ENCODE results near the gene FILIP1.

FILIP1 gene

DNA sequence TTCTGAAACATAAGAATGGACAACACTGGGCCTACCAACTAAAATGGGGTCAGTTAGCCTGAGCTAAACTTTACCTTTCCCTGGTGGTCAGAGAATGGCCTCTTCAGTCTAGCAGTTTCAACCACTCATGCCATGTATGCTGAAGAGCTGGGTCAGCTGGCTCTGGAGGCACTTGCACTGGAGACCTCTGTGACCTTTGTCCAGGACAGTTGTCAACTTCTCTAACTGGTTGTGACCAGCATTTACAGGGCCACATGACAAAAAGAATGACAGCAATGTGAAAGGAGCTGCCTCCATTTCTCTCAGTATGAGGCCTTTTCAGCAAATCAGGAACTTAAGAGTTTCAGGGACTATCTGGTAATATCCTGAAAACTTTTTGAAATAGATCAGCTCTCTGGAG is 149.1 kb downstream of the FILIP1 start:
- Histone ChIP-seq H3K4me3 (replicated peaks; ENCODE audit: insufficient read depth, low read length) (no peak overlapping the region), H3K27me3 (ENCODE audit: insufficient read depth, poor library complexity, severe bottlenecking) (peaks cover 13% of the 10 kb centered on the region), H3K27ac (replicated peaks) (no peak overlapping the region)
- TF ChIP-seq, protein P1, sequence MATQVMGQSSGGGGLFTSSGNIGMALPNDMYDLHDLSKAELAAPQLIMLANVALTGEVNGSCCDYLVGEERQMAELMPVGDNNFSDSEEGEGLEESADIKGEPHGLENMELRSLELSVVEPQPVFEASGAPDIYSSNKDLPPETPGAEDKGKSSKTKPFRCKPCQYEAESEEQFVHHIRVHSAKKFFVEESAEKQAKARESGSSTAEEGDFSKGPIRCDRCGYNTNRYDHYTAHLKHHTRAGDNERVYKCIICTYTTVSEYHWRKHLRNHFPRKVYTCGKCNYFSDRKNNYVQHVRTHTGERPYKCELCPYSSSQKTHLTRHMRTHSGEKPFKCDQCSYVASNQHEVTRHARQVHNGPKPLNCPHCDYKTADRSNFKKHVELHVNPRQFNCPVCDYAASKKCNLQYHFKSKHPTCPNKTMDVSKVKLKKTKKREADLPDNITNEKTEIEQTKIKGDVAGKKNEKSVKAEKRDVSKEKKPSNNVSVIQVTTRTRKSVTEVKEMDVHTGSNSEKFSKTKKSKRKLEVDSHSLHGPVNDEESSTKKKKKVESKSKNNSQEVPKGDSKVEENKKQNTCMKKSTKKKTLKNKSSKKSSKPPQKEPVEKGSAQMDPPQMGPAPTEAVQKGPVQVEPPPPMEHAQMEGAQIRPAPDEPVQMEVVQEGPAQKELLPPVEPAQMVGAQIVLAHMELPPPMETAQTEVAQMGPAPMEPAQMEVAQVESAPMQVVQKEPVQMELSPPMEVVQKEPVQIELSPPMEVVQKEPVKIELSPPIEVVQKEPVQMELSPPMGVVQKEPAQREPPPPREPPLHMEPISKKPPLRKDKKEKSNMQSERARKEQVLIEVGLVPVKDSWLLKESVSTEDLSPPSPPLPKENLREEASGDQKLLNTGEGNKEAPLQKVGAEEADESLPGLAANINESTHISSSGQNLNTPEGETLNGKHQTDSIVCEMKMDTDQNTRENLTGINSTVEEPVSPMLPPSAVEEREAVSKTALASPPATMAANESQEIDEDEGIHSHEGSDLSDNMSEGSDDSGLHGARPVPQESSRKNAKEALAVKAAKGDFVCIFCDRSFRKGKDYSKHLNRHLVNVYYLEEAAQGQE (IDR thresholded peaks at IDR 0.05; ENCODE audit: insufficient replicate concordance, low read depth), result no peak
- TF ChIP-seq, protein P2, sequence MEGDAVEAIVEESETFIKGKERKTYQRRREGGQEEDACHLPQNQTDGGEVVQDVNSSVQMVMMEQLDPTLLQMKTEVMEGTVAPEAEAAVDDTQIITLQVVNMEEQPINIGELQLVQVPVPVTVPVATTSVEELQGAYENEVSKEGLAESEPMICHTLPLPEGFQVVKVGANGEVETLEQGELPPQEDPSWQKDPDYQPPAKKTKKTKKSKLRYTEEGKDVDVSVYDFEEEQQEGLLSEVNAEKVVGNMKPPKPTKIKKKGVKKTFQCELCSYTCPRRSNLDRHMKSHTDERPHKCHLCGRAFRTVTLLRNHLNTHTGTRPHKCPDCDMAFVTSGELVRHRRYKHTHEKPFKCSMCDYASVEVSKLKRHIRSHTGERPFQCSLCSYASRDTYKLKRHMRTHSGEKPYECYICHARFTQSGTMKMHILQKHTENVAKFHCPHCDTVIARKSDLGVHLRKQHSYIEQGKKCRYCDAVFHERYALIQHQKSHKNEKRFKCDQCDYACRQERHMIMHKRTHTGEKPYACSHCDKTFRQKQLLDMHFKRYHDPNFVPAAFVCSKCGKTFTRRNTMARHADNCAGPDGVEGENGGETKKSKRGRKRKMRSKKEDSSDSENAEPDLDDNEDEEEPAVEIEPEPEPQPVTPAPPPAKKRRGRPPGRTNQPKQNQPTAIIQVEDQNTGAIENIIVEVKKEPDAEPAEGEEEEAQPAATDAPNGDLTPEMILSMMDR (IDR thresholded peaks at IDR 0.05; ENCODE audit: insufficient read depth, low read length), result no peak
- TF ChIP-seq POLR2AphosphoS5 (IDR thresholded peaks at IDR 0.05; ENCODE audit: low read depth) (no peak), GABPA (IDR thresholded peaks at IDR 0.05; ENCODE audit: low read depth) (no peak), SPI1 (IDR thresholded peaks at IDR 0.05; ENCODE audit: borderline replicate concordance, low read depth) (no peak)
- DNase-seq (ENCODE audit: low read depth in 1 of 2, low spot score in 1 of 2), result no peak

DNA sequence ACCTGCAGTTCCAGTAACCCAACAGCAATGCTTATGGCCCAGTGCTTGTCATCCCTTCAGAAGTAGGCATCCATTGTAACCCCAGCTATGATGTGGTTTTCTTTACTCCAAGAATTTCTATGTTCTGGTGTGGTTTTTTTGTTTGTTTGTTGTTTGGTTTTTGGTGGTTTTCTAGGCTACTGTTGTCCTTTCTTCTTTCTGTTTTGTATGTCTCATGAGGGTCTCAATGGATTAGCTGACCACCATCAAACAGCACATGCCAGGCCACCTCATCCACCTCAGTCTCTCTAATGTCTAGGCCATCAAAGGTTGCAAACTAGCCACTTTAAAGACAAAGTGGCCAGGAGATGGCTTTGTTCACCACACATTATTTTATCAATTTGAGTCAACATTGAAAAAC is 149.6 kb downstream of the FILIP1 start:
- H3K27ac ChIP-seq (replicated peaks), result no peak overlapping the region
- TF ChIP-seq GABPA (IDR thresholded peaks at IDR 0.05; ENCODE audit: low read depth) (no peak), POLR2AphosphoS5 (IDR thresholded peaks at IDR 0.05; ENCODE audit: low read depth) (no peak), SPI1 (IDR thresholded peaks at IDR 0.05; ENCODE audit: borderline replicate concordance, low read depth) (no peak)
- TF ChIP-seq, protein P1 (IDR thresholded peaks at IDR 0.05; ENCODE audit: insufficient replicate concordance, low read depth), result no peak
- TF ChIP-seq, protein P2 (IDR thresholded peaks at IDR 0.05; ENCODE audit: insufficient read depth, low read length), result no peak
- H3K27me3 ChIP-seq (ENCODE audit: insufficient read depth, poor library complexity, severe bottlenecking), result peaks cover 9% of the 10 kb centered on the region

DNA sequence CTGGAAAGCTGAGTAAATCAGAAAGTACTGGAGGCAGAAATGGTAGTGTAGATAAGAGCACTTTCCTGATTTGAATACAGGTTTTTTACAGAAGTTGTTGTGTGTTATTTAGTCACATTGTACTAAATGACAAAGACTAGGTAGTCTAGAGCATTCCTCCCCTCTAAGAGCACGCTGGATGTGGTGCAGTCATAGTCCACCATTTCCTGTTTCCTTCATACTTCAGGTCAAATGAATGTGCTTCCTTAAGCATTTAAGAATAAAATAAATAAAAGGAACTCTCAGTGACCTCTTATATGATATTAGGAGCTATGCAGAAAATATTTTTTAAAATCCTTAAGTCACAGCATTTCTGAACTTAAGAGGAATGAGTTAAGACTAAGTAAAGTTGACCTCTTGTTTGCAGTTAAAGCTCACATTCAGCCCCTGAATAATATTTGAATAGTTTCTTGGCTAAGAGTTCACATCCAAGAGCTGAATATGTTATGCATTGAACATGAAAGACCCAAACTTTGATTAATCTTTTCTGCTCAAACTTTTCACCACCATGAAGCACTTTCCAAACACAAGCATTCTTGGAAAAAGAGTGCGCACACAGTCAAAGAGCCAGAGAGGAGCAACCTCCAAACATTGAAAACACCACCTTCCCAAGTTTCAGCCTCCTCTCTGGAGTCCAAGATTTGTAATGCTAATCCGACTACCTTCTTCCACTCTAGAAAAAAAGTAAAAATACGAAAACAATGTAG is 155.6 kb downstream of the FILIP1 start:
- no peak overlapping the region for H3K27ac ChIP-seq (replicated peaks)
- H3K27me3 ChIP-seq (ENCODE audit: insufficient read depth, poor library complexity, severe bottlenecking), result no peaks in the 10 kb centered on the region
- TF ChIP-seq POLR2AphosphoS5 (IDR thresholded peaks at IDR 0.05; ENCODE audit: low read depth), result no peak
- TF ChIP-seq, protein P2 (IDR thresholded peaks at IDR 0.05; ENCODE audit: insufficient read depth, low read length), result no peak
- H3K4me3 ChIP-seq (replicated peaks; ENCODE audit: insufficient read depth, low read length), result no peak overlapping the region
- DNase-seq (ENCODE audit: low read depth in 1 of 2, low spot score in 1 of 2), result no peak

More for the DNA sequence above, 149.6 kb downstream of the FILIP1 start:
- H3K4me3 ChIP-seq (replicated peaks; ENCODE audit: insufficient read depth, low read length), result no peak overlapping the region
- no peak for DNase-seq (ENCODE audit: low read depth in 1 of 2, low spot score in 1 of 2)

Measured in HL-60 (cell line).